ENCODE results near the gene PHOSPHO1.
A peak's percentile ranks its signal among the peaks of the same experiment; 100 is the strongest.

DNA sequence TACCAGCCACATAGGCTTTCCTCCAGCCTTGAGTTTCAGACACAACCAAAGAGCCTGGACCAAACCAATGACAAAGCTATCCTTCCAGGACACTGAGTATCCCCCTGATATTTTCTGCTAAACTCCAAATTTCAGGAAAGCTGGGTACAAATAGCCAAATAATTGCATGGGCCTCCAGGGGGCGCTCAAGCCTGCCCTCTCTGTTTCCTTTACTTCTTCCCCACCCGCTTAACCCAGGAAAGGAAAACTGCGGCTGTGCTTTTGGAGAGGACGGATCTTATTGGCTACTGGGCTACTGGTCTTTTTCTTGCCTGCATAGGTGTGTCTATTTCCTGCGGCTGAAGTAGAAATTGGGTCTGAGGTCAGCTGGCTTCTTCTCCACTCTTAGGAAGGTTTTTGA lies 50.3 kb downstream of the PHOSPHO1 start:
- TF ChIP-seq, protein P1, sequence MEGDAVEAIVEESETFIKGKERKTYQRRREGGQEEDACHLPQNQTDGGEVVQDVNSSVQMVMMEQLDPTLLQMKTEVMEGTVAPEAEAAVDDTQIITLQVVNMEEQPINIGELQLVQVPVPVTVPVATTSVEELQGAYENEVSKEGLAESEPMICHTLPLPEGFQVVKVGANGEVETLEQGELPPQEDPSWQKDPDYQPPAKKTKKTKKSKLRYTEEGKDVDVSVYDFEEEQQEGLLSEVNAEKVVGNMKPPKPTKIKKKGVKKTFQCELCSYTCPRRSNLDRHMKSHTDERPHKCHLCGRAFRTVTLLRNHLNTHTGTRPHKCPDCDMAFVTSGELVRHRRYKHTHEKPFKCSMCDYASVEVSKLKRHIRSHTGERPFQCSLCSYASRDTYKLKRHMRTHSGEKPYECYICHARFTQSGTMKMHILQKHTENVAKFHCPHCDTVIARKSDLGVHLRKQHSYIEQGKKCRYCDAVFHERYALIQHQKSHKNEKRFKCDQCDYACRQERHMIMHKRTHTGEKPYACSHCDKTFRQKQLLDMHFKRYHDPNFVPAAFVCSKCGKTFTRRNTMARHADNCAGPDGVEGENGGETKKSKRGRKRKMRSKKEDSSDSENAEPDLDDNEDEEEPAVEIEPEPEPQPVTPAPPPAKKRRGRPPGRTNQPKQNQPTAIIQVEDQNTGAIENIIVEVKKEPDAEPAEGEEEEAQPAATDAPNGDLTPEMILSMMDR (IDR thresholded peaks at IDR 0.05), result peak; percentile 99
- no peak for TF ChIP-seq POLR2AphosphoS5 (IDR thresholded peaks at IDR 0.05; ENCODE audit: low read depth, low read length)

Measured in Panc1 (cell line).